IPS DF 6.9 (cell line): ENCODE data around the gene GOLM1.

Experiments
- DNase-seq: peaks from one replicate; pipeline ENCODE4 v3.0.0-alpha.2; 2013; ENCODE audit warnings: low read depth, low spot score
- H3K27ac ChIP-seq: one replicate; pipeline ENCODE4 v1.5.1; 2013; ENCODE audit warnings: low read length, control low read depth
- H3K27me3 ChIP-seq: 2 replicates; pipeline ENCODE4 v1.6.1; 2013; ENCODE audit warnings: mild to moderate bottlenecking, low read length; ENCODE audit not compliant: control insufficient read depth, insufficient read depth
- H3K36me3 ChIP-seq: 2 replicates; pipeline ENCODE4 v1.6.1; 2013; ENCODE audit warnings: low read length; ENCODE audit not compliant: control insufficient read depth, insufficient read depth
- H3K4me1 ChIP-seq: 2 replicates; pipeline ENCODE4 v1.6.1; 2013; ENCODE audit warnings: low read length; ENCODE audit not compliant: control insufficient read depth, insufficient read depth
- H3K4me3 ChIP-seq: 2 replicates; pipeline ENCODE4 v1.5.1; 2013; ENCODE audit warnings: mild to moderate bottlenecking, low read length
- H3K9me3 ChIP-seq: 2 replicates; pipeline ENCODE4 v1.6.1; 2013; ENCODE audit warnings: low read length, inconsistent platforms; ENCODE audit not compliant: control insufficient read depth, insufficient read depth
- WGBS: extraction: QIAGEN DNeasy Blood & Tissue Kit; methylation state at CpG from one replicate; pipeline ENCODE4 v1.1.7; 2013; ENCODE audit warnings: mixed read lengths, missing lambda C conversion rate; ENCODE audit not compliant: insufficient read length, insufficient coverage; 5-methylcytosine and 5-hydroxymethylcytosine counted together

Gene GOLM1

DNA sequence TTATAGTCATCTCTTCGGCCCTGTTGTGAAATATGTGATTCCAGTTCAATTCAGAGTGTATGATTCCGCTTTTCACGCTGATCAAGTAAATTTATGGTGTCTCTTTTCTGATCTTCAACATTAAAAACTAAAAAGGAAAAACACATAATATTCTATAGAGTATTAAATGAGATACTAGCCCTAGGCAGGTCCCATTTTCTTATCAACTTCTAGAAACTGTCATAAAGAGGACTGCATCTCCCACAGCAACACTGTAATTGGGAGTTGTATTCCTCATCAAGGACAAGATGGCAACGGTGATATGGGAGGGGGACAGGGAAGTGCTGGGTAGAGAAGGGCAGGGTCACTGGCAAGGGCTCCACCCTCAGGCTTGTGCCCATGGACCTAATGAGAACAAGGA lies 71.6 kb downstream of the GOLM1 start:
- no CpG with 5 or more reads among the region's 4 CpGs for WGBS
- Histone ChIP-seq H3K27ac (no peak overlapping the region), H3K27me3 (no peaks in the 10 kb centered on the region), H3K4me1 (no peaks in the 10 kb centered on the region), H3K36me3 (peaks cover under 1% of the 10 kb centered on the region), H3K9me3 (no peaks in the 10 kb centered on the region), H3K4me3 (no peak overlapping the region)
- no peak for DNase-seq

GRCh38 chr9:86022687-86023266 lies 76.6 kb downstream of the GOLM1 start:
- DNase-seq, result no peak
- Histone ChIP-seq H3K9me3 (no peaks in the 10 kb centered on the region), H3K36me3 (peaks cover 3% of the 10 kb centered on the region; the same call in 1 of the 2 replicates), H3K4me1 (no peaks in the 10 kb centered on the region), H3K27ac (no peak overlapping the region), H3K27me3 (no peaks in the 10 kb centered on the region), H3K4me3 (no peak overlapping the region)
- no CpG with 5 or more reads among the region's 3 CpGs for WGBS

DNA sequence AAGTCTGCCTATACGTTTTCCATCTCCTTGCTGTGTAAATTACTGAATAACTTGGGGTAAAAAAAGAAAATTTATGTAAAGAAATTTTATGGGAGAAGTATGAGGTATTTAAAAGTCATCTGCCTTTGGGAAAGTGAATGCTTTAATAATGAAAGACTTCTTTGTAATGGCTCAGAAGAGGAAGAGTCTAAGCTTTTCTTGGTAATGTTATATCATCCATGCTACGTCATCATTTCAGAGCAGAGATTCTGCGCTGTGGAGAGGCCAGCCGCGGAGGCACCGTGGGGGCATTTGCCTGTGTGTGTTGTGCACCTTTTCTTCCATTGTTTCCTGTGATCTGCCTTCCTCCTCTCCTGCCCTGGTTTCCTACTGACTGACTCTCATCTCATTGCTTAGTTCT lies 78.2 kb downstream of the GOLM1 start:
- Histone ChIP-seq H3K27me3 (no peaks in the 10 kb centered on the region), H3K36me3 (peaks cover 6% of the 10 kb centered on the region; the same call in 1 of the 2 replicates), H3K4me3 (no peak overlapping the region), H3K4me1 (no peaks in the 10 kb centered on the region; the same call in 1 of the 2 replicates), H3K27ac (no peak overlapping the region), H3K9me3 (no peaks in the 10 kb centered on the region)
- no CpG with 5 or more reads among the region's 6 CpGs for WGBS
- DNase-seq, result no peak

DNA sequence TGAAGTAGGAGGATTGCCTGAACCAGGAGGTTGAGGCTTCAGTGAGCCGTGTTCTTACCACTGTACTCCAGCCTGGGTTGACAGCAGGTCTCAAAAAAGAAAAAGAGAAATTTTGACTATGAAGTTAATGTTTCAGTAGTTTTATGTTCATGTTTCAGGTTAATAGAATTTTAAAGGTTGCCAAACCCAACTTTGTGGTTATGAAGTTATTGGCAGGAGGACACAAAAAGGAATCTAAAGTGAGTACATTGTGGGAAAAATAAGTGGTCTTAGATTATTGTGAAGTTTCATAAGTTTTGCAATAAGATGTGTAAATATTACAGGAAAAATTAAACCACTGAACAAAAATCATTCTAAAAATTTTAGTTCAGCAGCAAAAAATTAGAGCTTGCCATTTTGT lies 78.6 kb downstream of the GOLM1 start:
- Histone ChIP-seq H3K36me3 (peaks cover 6% of the 10 kb centered on the region; the same call in 1 of the 2 replicates), H3K4me1 (no peaks in the 10 kb centered on the region; the same call in 1 of the 2 replicates), H3K4me3 (no peak overlapping the region), H3K27ac (no peak overlapping the region), H3K9me3 (no peaks in the 10 kb centered on the region), H3K27me3 (no peaks in the 10 kb centered on the region)
- no CpG with 5 or more reads among the region's 1 CpG for WGBS
- no peak for DNase-seq

DNA sequence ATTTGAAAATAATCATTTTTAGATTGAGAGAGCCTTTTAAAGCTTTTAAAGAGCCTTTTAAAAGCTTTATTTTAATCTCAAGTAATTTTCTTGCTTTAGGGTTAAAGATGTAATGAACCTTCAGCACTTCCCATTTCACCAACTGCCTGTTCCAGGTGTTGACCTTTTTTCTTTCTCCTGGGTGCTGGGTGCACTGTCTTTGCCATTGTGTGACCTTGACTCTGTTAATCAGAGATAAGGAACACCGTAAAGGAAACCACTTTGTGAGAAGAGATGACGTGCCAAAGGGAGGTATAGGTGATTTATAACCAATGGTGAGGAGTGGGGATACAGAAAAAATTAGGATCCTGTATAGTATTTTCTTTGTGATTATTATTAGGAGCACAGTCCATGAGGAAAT lies 90.2 kb downstream of the GOLM1 start:
- DNase-seq, result no peak
- WGBS, result no CpG with 5 or more reads among the region's 2 CpGs
- Histone ChIP-seq H3K27me3 (no peaks in the 10 kb centered on the region), H3K27ac (no peak overlapping the region), H3K9me3 (no peaks in the 10 kb centered on the region), H3K36me3 (no peaks in the 10 kb centered on the region; the same call in 1 of the 2 replicates), H3K4me3 (no peak overlapping the region), H3K4me1 (no peaks in the 10 kb centered on the region)

DNA sequence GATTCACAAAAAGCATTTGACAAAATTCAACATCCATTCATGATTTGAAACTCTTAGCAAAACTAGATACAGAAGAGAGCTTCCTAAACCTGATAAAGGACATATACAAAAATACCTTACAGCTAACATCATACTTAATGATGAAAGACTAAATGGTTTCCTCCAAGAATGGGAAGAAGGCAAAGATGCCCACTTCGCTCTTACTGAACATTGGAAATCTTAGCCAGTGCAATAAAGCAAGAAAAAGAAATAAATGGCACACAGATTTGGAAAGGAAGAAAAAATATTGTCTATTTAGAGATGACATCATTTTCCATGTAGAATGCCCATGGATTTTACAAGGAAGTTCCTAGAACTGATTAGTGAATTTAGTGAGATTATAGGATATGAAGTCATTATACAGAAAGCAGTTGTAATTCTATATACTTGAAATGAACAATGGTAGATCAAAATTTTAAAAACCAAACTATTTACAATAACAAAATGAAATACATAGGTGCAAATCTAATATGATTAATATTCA lies 94.0 kb downstream of the GOLM1 start:
- Histone ChIP-seq H3K4me1 (no peaks in the 10 kb centered on the region), H3K27me3 (no peaks in the 10 kb centered on the region), H3K36me3 (no peaks in the 10 kb centered on the region; the same call in 1 of the 2 replicates), H3K9me3 (no peaks in the 10 kb centered on the region), H3K27ac (no peak overlapping the region), H3K4me3 (no peak overlapping the region)
- DNase-seq, result no peak
- no CpG with 5 or more reads among the region's 1 CpG for WGBS

DNA sequence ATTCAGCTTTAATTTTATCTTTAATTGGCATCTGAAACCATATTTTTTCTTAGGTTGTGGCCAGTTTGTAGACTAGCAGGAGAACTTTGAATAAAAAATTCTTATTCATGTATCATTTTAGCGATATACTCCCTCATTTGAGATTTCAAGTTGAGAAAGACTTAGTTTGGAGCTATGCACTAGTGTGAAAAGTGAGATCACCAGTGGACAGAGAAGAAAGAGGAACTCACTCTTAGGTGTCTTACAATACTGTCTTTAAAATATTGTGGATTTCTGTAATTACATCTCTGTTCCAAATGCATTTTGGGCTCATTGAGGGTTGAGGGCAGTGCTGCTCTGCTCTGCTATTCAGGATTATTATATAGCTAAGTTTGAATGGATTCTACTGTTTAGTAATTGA lies 103.8 kb downstream of the GOLM1 start:
- WGBS, result no CpG with 5 or more reads among the region's 1 CpG

DNA sequence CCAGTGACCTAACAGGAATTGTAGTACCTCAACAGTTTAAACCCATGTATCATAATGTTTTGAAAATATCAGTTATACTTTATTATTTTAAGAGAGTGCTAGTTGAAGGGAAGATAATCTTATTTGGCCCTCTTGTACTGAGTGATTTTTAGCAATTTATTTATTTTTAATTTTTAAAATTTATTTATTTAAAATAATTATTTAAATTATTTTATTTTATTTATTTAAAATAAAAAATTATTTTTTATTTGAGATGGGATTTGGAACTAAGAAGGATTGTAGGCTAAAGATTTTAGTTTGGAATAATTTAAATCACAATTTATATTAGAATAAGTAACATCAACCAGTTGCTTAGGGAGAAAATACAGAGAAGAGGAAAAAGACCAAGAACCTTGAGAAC lies 104.3 kb downstream of the GOLM1 start:
- Histone ChIP-seq H3K27ac (no peak overlapping the region), H3K27me3 (no peaks in the 10 kb centered on the region), H3K4me3 (no peak overlapping the region), H3K36me3 (no peaks in the 10 kb centered on the region), H3K9me3 (no peaks in the 10 kb centered on the region), H3K4me1 (no peaks in the 10 kb centered on the region)
- no peak for DNase-seq

More for the DNA sequence above, 103.8 kb downstream of the GOLM1 start:
- Histone ChIP-seq H3K4me1 (no peaks in the 10 kb centered on the region), H3K36me3 (no peaks in the 10 kb centered on the region), H3K27ac (no peak overlapping the region), H3K9me3 (no peaks in the 10 kb centered on the region), H3K27me3 (no peaks in the 10 kb centered on the region), H3K4me3 (no peak overlapping the region)
- DNase-seq, result no peak

- Histone ChIP-seq H3K27me3 (no peaks in the 10 kb centered on the region), H3K4me1 (no peaks in the 10 kb centered on the region), H3K27ac (no peak overlapping the region), H3K36me3 (no peaks in the 10 kb centered on the region), H3K9me3 (no peaks in the 10 kb centered on the region), H3K4me3 (no peak overlapping the region)
- DNase-seq, result no peak
- WGBS, result no CpG with 5 or more reads among the region's 2 CpGs
These were observed 105.2 kb downstream of the GOLM1 start for GRCh38 chr9:85994191-85994590.

- no CpG with 5 or more reads among the region's 3 CpGs for WGBS
- Histone ChIP-seq H3K27ac (no peak overlapping the region), H3K4me3 (no peak overlapping the region), H3K36me3 (no peaks in the 10 kb centered on the region), H3K27me3 (no peaks in the 10 kb centered on the region), H3K9me3 (no peaks in the 10 kb centered on the region), H3K4me1 (no peaks in the 10 kb centered on the region)
- DNase-seq, result no peak
These were observed 112.1 kb downstream of the GOLM1 start for GRCh38 chr9:85987236-85987635.

- no peak overlapping the region for H3K27ac ChIP-seq
- H3K4me1 ChIP-seq, result no peaks in the 10 kb centered on the region
- DNase-seq, result no peak
- H3K27me3 ChIP-seq, result no peaks in the 10 kb centered on the region
- peaks cover 5% of the 10 kb centered on the region; the same call in 1 of the 2 replicates for H3K36me3 ChIP-seq
- no peaks in the 10 kb centered on the region for H3K9me3 ChIP-seq
- H3K4me3 ChIP-seq, result no peak overlapping the region
- no CpG with 5 or more reads among the region's 2 CpGs for WGBS
These were observed 114.9 kb downstream of the GOLM1 start for GRCh38 chr9:85984457-85984856.
